Hepatocyte (in vitro differentiated cells): Measurements from ENCODE around the gene PHF12. TPM values are rescaled to one million over a fixed set of nuclear protein-coding genes. Genes with fewer than 3 reads are reported as not detected.

Experiments
- DNase-seq: peaks from one replicate; pipeline ENCODE4 v3.0.0-alpha.2; 2016; ENCODE audit warnings: low spot score
- H2AFZ ChIP-seq: fragments of 200-600 bp; sonication (generic); 2 replicates; pipeline ENCODE4 v1.6.0; 2016; ENCODE audit warnings: antibody characterized with exemption, mild to moderate bottlenecking
- H3K27ac ChIP-seq: fragments of 200-600 bp; sonication (generic); 2 replicates; pipeline ENCODE4 v1.5.1; 2016; ENCODE audit warnings: mild to moderate bottlenecking
- H3K27me3 ChIP-seq: fragments of 200-600 bp; sonication (generic); 2 replicates; pipeline ENCODE4 v1.6.1; 2016
- H3K36me3 ChIP-seq: fragments of 200-600 bp; sonication (generic); replicated peaks from 2 replicates; pipeline ENCODE4 v1.5.1; 2016; ENCODE audit warnings: low read depth; ENCODE audit not compliant: insufficient read depth
- H3K4me1 ChIP-seq: fragments of 200-600 bp; sonication (generic); 2 replicates; pipeline ENCODE4 v1.5.1; 2016; ENCODE audit warnings: mild to moderate bottlenecking, moderate library complexity; ENCODE audit not compliant: insufficient read depth
- H3K4me2 ChIP-seq: fragments of 200-600 bp; sonication (generic); 2 replicates; pipeline ENCODE4 v1.6.0; 2016
- H3K4me3 ChIP-seq: fragments of 200-600 bp; sonication (generic); 2 replicates; pipeline ENCODE4 v1.5.1; 2016; ENCODE audit warnings: mild to moderate bottlenecking
- H3K79me2 ChIP-seq: fragments of 200-600 bp; sonication (generic); 2 replicates; pipeline ENCODE4 v1.6.0; 2017; ENCODE audit warnings: mild to moderate bottlenecking
- H3K9me2 ChIP-seq: fragments of 200-600 bp; sonication (generic); replicated peaks from 2 replicates; pipeline ENCODE4 v1.6.0; 2017; ENCODE audit warnings: mild to moderate bottlenecking; ENCODE audit not compliant: insufficient read depth
- H3K9me3 ChIP-seq: fragments of 200-600 bp; sonication (generic); 2 replicates; pipeline ENCODE4 v1.5.1; 2016; ENCODE audit warnings: low read depth, mild to moderate bottlenecking
- H4K20me1 ChIP-seq: fragments of 200-600 bp; sonication (generic); 2 replicates; pipeline ENCODE4 v1.6.0; 2016; ENCODE audit warnings: mild to moderate bottlenecking; ENCODE audit not compliant: insufficient read depth, poor library complexity, severe bottlenecking
- CTCF ChIP-seq: fragments of 200-600 bp; sonication (generic); IDR thresholded peaks from 2 replicates; pipeline ENCODE4 v1.5.1; 2016; ENCODE audit warnings: antibody characterized with exemption, mild to moderate bottlenecking; ENCODE audit not compliant: poor library complexity
- EZH2 ChIP-seq: fragments of 200-600 bp; sonication (generic); IDR thresholded peaks from 2 replicates; pipeline ENCODE4 v1.6.1; 2016; ENCODE audit warnings: antibody characterized with exemption, mild to moderate bottlenecking, borderline replicate concordance
- EZH2phosphoT487 ChIP-seq: fragments of 200-600 bp; sonication (generic); IDR thresholded peaks from one replicate; pipeline ENCODE4 v1.6.1; 2018; ENCODE audit warnings: antibody characterized with exemption, mild to moderate bottlenecking, low read depth, moderate library complexity; ENCODE audit not compliant: unreplicated experiment, severe bottlenecking
- WGBS: methylation state at CpG from one replicate; pipeline ENCODE4 v1.1.6; 2016; ENCODE audit warnings: low lambda C conversion rate; ENCODE audit errors: missing lambda C conversion rate; 5-methylcytosine and 5-hydroxymethylcytosine counted together
- polyA plus RNA-seq: library from polyadenylated mRNA; unstranded; fragments of >200 nt; fragmentation: Nextera tagmentation; extraction: Ambion mirVana; gene quantifications from 2 replicates; pipeline ENCODE4 v1.2.1, GENCODE V29; 2016
- total RNA-seq: library from RNA; depleted of rRNA; stranded (reverse); fragments of >200 nt; gene quantifications from 2 replicates; pipeline ENCODE4 v1.2.3, GENCODE V29; 2014

PHF12 gene
- total and polyA plus RNA-seq, 2 experiments from 2014 or later = 12.1 to 19.0 TPM

DNA sequence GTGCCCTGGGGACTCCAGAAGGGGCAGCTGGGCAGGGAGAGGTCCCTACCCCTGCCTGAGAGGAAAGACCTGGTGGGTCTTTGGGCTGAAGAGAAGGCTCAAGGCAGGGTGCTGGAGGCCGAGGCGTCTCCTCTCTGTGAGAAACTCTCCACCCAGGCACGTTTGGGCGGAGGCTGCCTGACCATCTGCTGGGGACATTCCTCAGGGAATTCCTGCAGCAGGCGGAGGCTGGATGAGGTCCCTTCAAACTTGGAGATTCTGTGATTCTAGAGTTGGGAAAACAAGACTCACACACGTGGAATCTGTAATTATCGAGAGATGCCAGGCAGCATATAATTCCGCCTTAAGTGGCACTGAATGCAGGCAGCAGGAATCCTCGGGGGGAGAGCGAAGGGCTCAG is 21.1 kb upstream of the PHF12 start:
- Histone ChIP-seq H3K4me2 (no peak overlapping the region), H3K9me2 (no peaks in the 10 kb centered on the region), H3K9me3 (no peaks in the 10 kb centered on the region), H4K20me1 (no peaks in the 10 kb centered on the region), H3K79me2 (no peaks in the 10 kb centered on the region), H3K27me3 (peaks cover 3% of the 10 kb centered on the region), H2AFZ (no peak overlapping the region), H3K4me3 (no peak overlapping the region), H3K27ac (no peak overlapping the region), H3K4me1 (peaks cover 5% of the 10 kb centered on the region), H3K36me3 (no peaks in the 10 kb centered on the region)
- DNase-seq = no peak
- WGBS = 75% methylated on average over 10 of the region's 10 CpGs
- TF ChIP-seq EZH2 (no peak), EZH2phosphoT487 (no peak), CTCF (no peak)

DNA sequence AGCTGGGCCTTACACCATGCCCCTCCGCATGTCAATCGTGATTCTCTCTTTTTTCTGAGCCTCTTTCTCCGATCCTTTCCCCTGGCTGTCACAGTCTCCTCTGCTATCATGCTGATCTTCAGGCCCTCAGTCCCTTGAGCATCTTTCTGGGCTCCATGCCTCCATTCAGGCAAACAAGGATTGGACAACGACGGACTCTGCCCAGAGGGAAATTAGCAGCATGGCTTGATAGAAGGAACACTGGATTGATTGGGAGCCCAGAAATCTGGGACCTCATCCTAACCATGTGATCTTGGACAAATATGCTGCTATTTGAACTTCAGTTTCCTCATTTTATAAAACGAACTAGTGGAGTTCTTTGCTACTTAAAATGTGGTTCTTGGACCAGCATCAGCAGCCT is 19.6 kb upstream of the PHF12 start:
- Histone ChIP-seq H3K4me2 (no peak overlapping the region), H3K79me2 (no peaks in the 10 kb centered on the region), H3K27me3 (peaks cover 3% of the 10 kb centered on the region), H4K20me1 (no peaks in the 10 kb centered on the region), H3K9me3 (no peaks in the 10 kb centered on the region), H3K4me3 (no peak overlapping the region), H3K36me3 (no peaks in the 10 kb centered on the region), H3K9me2 (no peaks in the 10 kb centered on the region), H3K27ac (no peak overlapping the region), H2AFZ (no peak overlapping the region), H3K4me1 (peaks cover 5% of the 10 kb centered on the region)
- TF ChIP-seq CTCF (no peak), EZH2 (no peak), EZH2phosphoT487 (no peak)
- 83% methylated on average over 6 of the region's 6 CpGs for WGBS
- DNase-seq = no peak

- Histone ChIP-seq H4K20me1 (no peaks in the 10 kb centered on the region), H3K36me3 (no peaks in the 10 kb centered on the region), H3K27me3 (peaks cover 3% of the 10 kb centered on the region), H2AFZ (no peak overlapping the region), H3K27ac (no peak overlapping the region), H3K9me2 (no peaks in the 10 kb centered on the region), H3K4me1 (peaks cover 5% of the 10 kb centered on the region), H3K79me2 (no peaks in the 10 kb centered on the region), H3K4me3 (no peak overlapping the region), H3K4me2 (no peak overlapping the region), H3K9me3 (no peaks in the 10 kb centered on the region)
- DNase-seq = no peak
- 69% methylated on average over 12 of the region's 12 CpGs for WGBS
- no peak for TF ChIP-seq CTCF
- TF ChIP-seq EZH2phosphoT487 = no peak
These were observed 18.5 kb upstream of the PHF12 start for GRCh38 chr17:28969706-28970393.

- H3K4me2 ChIP-seq = no peak overlapping the region
- WGBS = 44% methylated on average over 2 of the region's 2 CpGs
- TF ChIP-seq EZH2 = no peak
These were observed 17.6 kb upstream of the PHF12 start for GRCh38 chr17:28968914-28969295.

More at GRCh38 chr17:28968914-28969295, 17.6 kb upstream of the PHF12 start:
- no peak overlapping the region for H2AFZ ChIP-seq
- no peak for DNase-seq
- H3K9me3 ChIP-seq = no peaks in the 10 kb centered on the region
- no peaks in the 10 kb centered on the region for H3K79me2 ChIP-seq
- H3K9me2 ChIP-seq = no peaks in the 10 kb centered on the region
- no peak overlapping the region for H3K4me3 ChIP-seq
- peaks cover 3% of the 10 kb centered on the region for H3K27me3 ChIP-seq
- H3K27ac ChIP-seq = no peak overlapping the region
- H3K4me1 ChIP-seq = peaks cover 5% of the 10 kb centered on the region
- H4K20me1 ChIP-seq = no peaks in the 10 kb centered on the region
- H3K36me3 ChIP-seq = no peaks in the 10 kb centered on the region
